ENCODE results near the gene PADI2.

Gene PADI2

DNA sequence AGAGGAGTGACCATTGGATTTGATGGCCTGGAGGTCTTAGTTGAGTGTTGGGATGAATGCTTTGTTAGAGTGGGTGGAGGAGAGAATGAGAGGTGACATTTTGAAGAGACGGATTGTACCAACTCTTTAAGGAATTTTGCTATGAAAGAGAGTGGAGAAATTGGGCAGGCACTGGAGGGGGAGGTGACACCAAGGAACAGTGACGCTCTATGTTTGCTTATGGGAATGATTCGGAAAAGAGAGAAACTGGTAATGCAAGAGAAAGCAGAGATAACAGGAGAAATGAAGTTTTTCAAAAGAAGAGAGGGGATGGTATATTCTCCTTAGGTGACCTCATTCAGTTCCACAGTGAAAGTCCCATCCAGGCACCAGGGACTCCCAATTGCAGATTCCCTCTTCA lies 24.5 kb upstream of the PADI2 start:
- peaks cover 29% of the 10 kb centered on the region for H3K27me3 ChIP-seq (ENCODE audit: insufficient read depth, low read depth)
- no peak overlapping the region for H3K9ac ChIP-seq
- TF ChIP-seq, protein P1, sequence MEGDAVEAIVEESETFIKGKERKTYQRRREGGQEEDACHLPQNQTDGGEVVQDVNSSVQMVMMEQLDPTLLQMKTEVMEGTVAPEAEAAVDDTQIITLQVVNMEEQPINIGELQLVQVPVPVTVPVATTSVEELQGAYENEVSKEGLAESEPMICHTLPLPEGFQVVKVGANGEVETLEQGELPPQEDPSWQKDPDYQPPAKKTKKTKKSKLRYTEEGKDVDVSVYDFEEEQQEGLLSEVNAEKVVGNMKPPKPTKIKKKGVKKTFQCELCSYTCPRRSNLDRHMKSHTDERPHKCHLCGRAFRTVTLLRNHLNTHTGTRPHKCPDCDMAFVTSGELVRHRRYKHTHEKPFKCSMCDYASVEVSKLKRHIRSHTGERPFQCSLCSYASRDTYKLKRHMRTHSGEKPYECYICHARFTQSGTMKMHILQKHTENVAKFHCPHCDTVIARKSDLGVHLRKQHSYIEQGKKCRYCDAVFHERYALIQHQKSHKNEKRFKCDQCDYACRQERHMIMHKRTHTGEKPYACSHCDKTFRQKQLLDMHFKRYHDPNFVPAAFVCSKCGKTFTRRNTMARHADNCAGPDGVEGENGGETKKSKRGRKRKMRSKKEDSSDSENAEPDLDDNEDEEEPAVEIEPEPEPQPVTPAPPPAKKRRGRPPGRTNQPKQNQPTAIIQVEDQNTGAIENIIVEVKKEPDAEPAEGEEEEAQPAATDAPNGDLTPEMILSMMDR (conservative IDR thresholded peaks at IDR 0.05; ENCODE audit: low read depth, low read length), result no peak
- H3K36me3 ChIP-seq (ENCODE audit: insufficient read depth), result no peaks in the 10 kb centered on the region
- H2AFZ ChIP-seq (ENCODE audit: low read depth), result no peak overlapping the region
- H3K27ac ChIP-seq, result no peak overlapping the region
- H3K4me1 ChIP-seq (ENCODE audit: low read depth, poor library complexity, severe bottlenecking), result no peaks in the 10 kb centered on the region
- no peaks in the 10 kb centered on the region for H3K79me2 ChIP-seq (ENCODE audit: insufficient read depth, low read depth)
- no peak overlapping the region for H3K4me3 ChIP-seq (IDR thresholded peaks at IDR 0.05; ENCODE audit: insufficient read depth, low read depth, low read length)
- no peak overlapping the region for H3K4me2 ChIP-seq
- no peaks in the 10 kb centered on the region for H4K20me1 ChIP-seq (ENCODE audit: insufficient read depth)

DNA sequence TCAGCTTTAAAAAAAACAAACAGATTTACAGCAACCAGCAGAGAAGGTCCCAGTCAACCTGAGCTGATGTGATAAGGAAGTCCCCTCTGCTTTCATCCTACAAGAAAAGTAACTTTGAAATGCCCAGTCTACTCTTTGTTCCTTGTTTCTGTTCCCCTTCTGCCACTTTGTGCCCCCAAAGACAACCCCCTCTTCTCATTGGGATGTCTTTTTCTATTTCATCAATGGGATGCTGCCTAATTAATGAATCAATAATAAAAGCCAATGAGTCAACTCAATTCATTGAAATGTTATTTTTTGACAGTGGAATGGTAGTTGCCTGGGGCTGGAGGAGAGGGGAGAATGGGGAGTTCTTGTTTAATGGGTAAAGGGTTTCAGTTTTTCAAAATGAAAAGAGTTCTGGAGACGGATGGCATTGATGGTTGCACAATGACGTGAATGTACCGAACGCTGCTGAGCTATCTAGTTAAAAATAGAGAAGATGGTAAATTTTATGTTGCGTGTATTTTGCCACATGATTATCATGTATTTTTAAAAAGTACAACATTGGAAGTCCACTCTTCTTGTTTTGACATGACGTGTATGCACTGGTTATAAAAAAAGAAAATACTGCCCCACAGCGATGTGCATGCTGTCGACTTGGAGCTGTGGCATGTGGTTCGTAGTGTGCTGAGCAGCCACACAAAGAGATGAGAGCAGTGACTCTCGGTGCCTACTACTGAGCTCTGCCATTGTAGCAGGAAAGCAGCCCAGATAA lies 22.4 kb upstream of the PADI2 start:
- H3K4me2 ChIP-seq, result no peak overlapping the region
- H3K27me3 ChIP-seq (ENCODE audit: insufficient read depth, low read depth), result peaks cover 39% of the 10 kb centered on the region
- no peaks in the 10 kb centered on the region for H3K36me3 ChIP-seq (ENCODE audit: insufficient read depth)
- no peak overlapping the region for H3K4me3 ChIP-seq (IDR thresholded peaks at IDR 0.05; ENCODE audit: insufficient read depth, low read depth, low read length)
- H3K4me1 ChIP-seq (ENCODE audit: low read depth, poor library complexity, severe bottlenecking), result no peaks in the 10 kb centered on the region
- no peak overlapping the region for H3K27ac ChIP-seq
- H3K9ac ChIP-seq, result no peak overlapping the region
- H3K79me2 ChIP-seq (ENCODE audit: insufficient read depth, low read depth), result no peaks in the 10 kb centered on the region
- no peaks in the 10 kb centered on the region for H4K20me1 ChIP-seq (ENCODE audit: insufficient read depth)
- no peak overlapping the region for H2AFZ ChIP-seq (ENCODE audit: low read depth)
- TF ChIP-seq, protein P1 (conservative IDR thresholded peaks at IDR 0.05; ENCODE audit: low read depth, low read length), result no peak

DNA sequence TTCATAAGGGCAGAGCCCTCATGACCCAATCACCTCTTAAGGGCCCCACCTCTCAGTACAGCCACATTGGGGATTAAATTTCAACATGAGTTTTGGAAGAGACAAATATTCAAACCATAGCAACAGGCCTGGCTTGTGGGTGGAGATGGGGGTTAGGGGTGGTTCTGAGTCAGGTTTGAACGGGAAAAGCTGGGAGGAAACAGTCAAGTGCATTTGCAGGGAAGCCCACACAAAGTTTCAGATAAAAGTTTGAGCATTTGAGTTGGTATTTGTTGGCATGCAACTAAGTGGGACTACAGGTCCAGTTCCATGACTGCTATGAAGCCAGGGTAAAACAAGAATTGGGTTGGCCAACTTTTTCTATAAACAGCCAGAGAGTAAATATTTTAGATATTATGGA lies 21.0 kb upstream of the PADI2 start:
- no peak overlapping the region for H2AFZ ChIP-seq (ENCODE audit: low read depth)
- no peak overlapping the region for H3K27ac ChIP-seq
- no peak overlapping the region for H3K4me3 ChIP-seq (IDR thresholded peaks at IDR 0.05; ENCODE audit: insufficient read depth, low read depth, low read length)
- H3K4me2 ChIP-seq, result no peak overlapping the region
- no peaks in the 10 kb centered on the region for H3K4me1 ChIP-seq (ENCODE audit: low read depth, poor library complexity, severe bottlenecking)
- H4K20me1 ChIP-seq (ENCODE audit: insufficient read depth), result no peaks in the 10 kb centered on the region
- no peak overlapping the region for H3K9ac ChIP-seq
- peaks cover 46% of the 10 kb centered on the region for H3K27me3 ChIP-seq (ENCODE audit: insufficient read depth, low read depth)
- no peaks in the 10 kb centered on the region for H3K79me2 ChIP-seq (ENCODE audit: insufficient read depth, low read depth)
- no peaks in the 10 kb centered on the region for H3K36me3 ChIP-seq (ENCODE audit: insufficient read depth)
- TF ChIP-seq, protein P1 (conservative IDR thresholded peaks at IDR 0.05; ENCODE audit: low read depth, low read length), result no peak

DNA sequence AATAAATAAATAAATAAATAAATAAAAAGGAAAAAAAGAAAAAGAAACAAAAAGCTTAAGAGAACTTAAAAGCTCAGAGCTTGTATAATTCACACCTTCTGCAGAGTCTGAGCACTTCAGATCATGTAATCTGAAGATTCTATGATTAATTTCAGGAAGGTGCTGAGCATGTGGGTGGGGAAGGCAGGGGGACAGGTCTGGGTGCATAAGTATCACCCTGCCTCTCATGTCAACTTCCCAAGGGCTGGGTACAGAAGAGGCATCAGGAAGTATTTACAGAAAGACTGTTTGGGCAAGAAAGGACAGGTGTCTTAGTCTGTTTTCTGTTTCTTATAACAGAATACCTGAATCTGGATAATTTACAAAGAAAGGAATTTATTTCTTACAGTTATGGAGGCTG lies 20.4 kb upstream of the PADI2 start:
- H3K4me3 ChIP-seq (IDR thresholded peaks at IDR 0.05; ENCODE audit: insufficient read depth, low read depth, low read length), result no peak overlapping the region
- H3K4me1 ChIP-seq (ENCODE audit: low read depth, poor library complexity, severe bottlenecking), result no peaks in the 10 kb centered on the region
- no peak overlapping the region for H3K27ac ChIP-seq
- no peak overlapping the region for H3K9ac ChIP-seq
- no peaks in the 10 kb centered on the region for H4K20me1 ChIP-seq (ENCODE audit: insufficient read depth)
- no peak overlapping the region for H3K4me2 ChIP-seq
- no peaks in the 10 kb centered on the region for H3K79me2 ChIP-seq (ENCODE audit: insufficient read depth, low read depth)
- H3K27me3 ChIP-seq (ENCODE audit: insufficient read depth, low read depth), result peaks cover 46% of the 10 kb centered on the region
- H2AFZ ChIP-seq (ENCODE audit: low read depth), result no peak overlapping the region
- TF ChIP-seq, protein P1 (conservative IDR thresholded peaks at IDR 0.05; ENCODE audit: low read depth, low read length), result no peak
- H3K36me3 ChIP-seq (ENCODE audit: insufficient read depth), result no peaks in the 10 kb centered on the region

Data from KMS-11 (cell line).